Posterior vena cava (tissue), 2 donors: ENCODE data around the gene GAB2. TPM values are rescaled to one million over a fixed set of nuclear protein-coding genes. Genes with fewer than 3 reads are reported as not detected.
"Not testable (repeated sequence)": the region's sequence is repeated elsewhere in the genome, so short reads cannot be mapped to it uniquely, and the experiment has no call there.

Experiments
- DNase-seq: peaks from one replicate; pipeline ENCODE4 v3.0.0-alpha.2; 2020; ENCODE audit warnings: low spot score
- intact Hi-C, 2 donors: fragments of 100-400 bp; cut with DNase I; formaldehyde crosslinking; loops; one replicate each; pipeline versions ENCODE4 v1.14.1 to v1.14.2; 2022 to 2023
- total RNA-seq, 2 donors: library from RNA; stranded (reverse); fragmentation: NEBNext Ultra II Directional; extraction: Animal tissue kit (Norgen Biotek cat#: 25700); gene quantifications; one replicate each; pipeline ENCODE4 v1.2.1, GENCODE V29; 2021
- donor health status: DM: yes; HTN: yes; CAD: no.
- donor health status: DM: yes; HTN: yes; CAD: no.

The GAB2 gene
- total RNA-seq, 2 donors from 2014 or later, result 45.1 to 89.7 TPM

- intact Hi-C loops, result loop anchor here in 1 of 2 donors (10.0 kb wide), 1 partner anchor 340 kb away; no protein-coding TSS in a partner anchor
- no peak for DNase-seq
These were observed 193.1 kb downstream of the GAB2 start for GRCh38 chr11:78224506-78224905.

GRCh38 chr11:78223320-78223954, 194.2 kb downstream of the GAB2 start:
- no peak for DNase-seq
- intact Hi-C loops, result loop anchor here in 1 of 2 donors (10.0 kb wide), 1 partner anchor 341 kb away; no protein-coding TSS in a partner anchor

- DNase-seq, result not testable (repeated sequence)
- intact Hi-C loops, result loop anchor here in 1 of 2 donors (10.0 kb wide), 1 partner anchor 342 kb away; no protein-coding TSS in a partner anchor
These were observed 194.9 kb downstream of the GAB2 start for GRCh38 chr11:78222726-78223125.

GRCh38 chr11:78221396-78222315, 196.0 kb downstream of the GAB2 start:
- DNase-seq, result no peak
- intact Hi-C loops, result loop anchor here in 1 of 2 donors (10.0 kb wide), 1 partner anchor 343 kb away; no protein-coding TSS in a partner anchor

- DNase-seq, result no peak
- intact Hi-C loops, result loop anchor here in 1 of 2 donors (10.0 kb wide), 1 partner anchor 344 kb away; no protein-coding TSS in a partner anchor
These were observed 197.1 kb downstream of the GAB2 start for GRCh38 chr11:78220218-78221157.

GRCh38 chr11:78219493-78220217, 198.0 kb downstream of the GAB2 start:
- DNase-seq, result no peak
- intact Hi-C loops, result loop anchor here in 1 of 2 donors (10.0 kb wide), 1 partner anchor 345 kb away; no protein-coding TSS in a partner anchor

- intact Hi-C loops, result no loop called here
- DNase-seq, result no peak
These were observed 198.7 kb downstream of the GAB2 start for GRCh38 chr11:78218707-78219492.

GRCh38 chr11:78217650-78218541, 199.7 kb downstream of the GAB2 start:
- intact Hi-C loops, result no loop called here
- DNase-seq, result no peak

- no peak for DNase-seq
- intact Hi-C loops, result no loop called here
These were observed 200.9 kb downstream of the GAB2 start for GRCh38 chr11:78216571-78217287.

GRCh38 chr11:78216021-78216420, 201.6 kb downstream of the GAB2 start:
- intact Hi-C loops, result no loop called here
- no peak for DNase-seq

- intact Hi-C loops, result no loop called here
- no peak for DNase-seq
These were observed 203.1 kb downstream of the GAB2 start for GRCh38 chr11:78214331-78215194.

- intact Hi-C loops, result no loop called here
These were observed 203.9 kb downstream of the GAB2 start for GRCh38 chr11:78213526-78214330.

GRCh38 chr11:78212586-78213371, 204.8 kb downstream of the GAB2 start:
- no peak for DNase-seq
- intact Hi-C loops, result no loop called here

More at GRCh38 chr11:78213526-78214330, 203.9 kb downstream of the GAB2 start:
- DNase-seq, result no peak
